ENCODE measurements around the gene IRF2BP1. TPM values are rescaled to one million over a fixed set of nuclear protein-coding genes. Genes with fewer than 3 reads are reported as not detected.
"Not testable (repeated sequence)": the region's sequence is repeated elsewhere in the genome, so short reads cannot be mapped to it uniquely, and the experiment has no call there.

Gene IRF2BP1
- total RNA-seq, 1 experiment from 2014 or later: 24.7 TPM

DNA sequence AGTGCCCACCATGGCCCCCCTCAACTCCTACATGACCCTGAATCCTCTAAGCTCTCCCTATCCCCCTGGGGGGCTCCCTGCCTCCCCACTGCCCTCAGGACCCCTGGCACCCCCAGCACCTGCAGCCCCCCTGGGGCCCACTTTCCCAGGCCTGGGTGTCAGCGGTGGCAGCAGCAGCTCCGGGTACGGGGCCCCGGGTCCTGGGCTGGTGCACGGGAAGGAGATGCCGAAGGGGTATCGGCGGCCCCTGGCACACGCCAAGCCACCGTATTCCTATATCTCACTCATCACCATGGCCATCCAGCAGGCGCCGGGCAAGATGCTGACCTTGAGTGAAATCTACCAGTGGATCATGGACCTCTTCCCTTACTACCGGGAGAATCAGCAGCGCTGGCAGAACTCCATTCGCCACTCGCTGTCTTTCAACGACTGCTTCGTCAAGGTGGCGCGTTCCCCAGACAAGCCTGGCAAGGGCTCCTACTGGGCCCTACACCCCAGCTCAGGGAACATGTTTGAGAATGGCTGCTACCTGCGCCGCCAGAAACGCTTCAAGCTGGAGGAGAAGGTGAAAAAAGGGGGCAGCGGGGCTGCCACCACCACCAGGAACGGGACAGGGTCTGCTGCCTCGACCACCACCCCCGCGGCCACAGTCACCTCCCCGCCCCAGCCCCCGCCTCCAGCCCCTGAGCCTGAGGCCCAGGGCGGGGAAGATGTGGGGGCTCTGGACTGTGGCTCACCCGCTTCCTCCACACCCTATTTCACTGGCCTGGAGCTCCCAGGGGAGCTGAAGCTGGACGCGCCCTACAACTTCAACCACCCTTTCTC, 13.6 kb downstream of the IRF2BP1 start:
- intact Hi-C loops (cut with micrococcal nuclease; ENCODE audit: unreplicated experiment): no loop called here
- H3K4me2 ChIP-seq: no peak overlapping the region
- H3K36me3 ChIP-seq (ENCODE audit: low read depth): no peaks in the 10 kb centered on the region
- no peak overlapping the region for H2AFZ ChIP-seq
- H3K4me1 ChIP-seq (replicated peaks; ENCODE audit: insufficient read depth): no peaks in the 10 kb centered on the region
- no TSS peak for BruUV-seq (replicated peaks)
- no peak overlapping the region for H3K4me3 ChIP-seq
- H3F3A ChIP-seq (ENCODE audit: insufficient read depth, low read depth): peaks cover 8% of the 10 kb centered on the region; the same call in 1 of the 2 replicates
- H3K27ac ChIP-seq: no peak overlapping the region
- no peak for DNase-seq
- peaks cover 72% of the 10 kb centered on the region for H3K27me3 ChIP-seq (ENCODE audit: insufficient read depth, low read depth)
- TF ChIP-seq EZH2 (IDR thresholded peaks at IDR 0.05; ENCODE audit: low read depth): no peak
- TF ChIP-seq, protein P1, sequence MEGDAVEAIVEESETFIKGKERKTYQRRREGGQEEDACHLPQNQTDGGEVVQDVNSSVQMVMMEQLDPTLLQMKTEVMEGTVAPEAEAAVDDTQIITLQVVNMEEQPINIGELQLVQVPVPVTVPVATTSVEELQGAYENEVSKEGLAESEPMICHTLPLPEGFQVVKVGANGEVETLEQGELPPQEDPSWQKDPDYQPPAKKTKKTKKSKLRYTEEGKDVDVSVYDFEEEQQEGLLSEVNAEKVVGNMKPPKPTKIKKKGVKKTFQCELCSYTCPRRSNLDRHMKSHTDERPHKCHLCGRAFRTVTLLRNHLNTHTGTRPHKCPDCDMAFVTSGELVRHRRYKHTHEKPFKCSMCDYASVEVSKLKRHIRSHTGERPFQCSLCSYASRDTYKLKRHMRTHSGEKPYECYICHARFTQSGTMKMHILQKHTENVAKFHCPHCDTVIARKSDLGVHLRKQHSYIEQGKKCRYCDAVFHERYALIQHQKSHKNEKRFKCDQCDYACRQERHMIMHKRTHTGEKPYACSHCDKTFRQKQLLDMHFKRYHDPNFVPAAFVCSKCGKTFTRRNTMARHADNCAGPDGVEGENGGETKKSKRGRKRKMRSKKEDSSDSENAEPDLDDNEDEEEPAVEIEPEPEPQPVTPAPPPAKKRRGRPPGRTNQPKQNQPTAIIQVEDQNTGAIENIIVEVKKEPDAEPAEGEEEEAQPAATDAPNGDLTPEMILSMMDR (conservative IDR thresholded peaks at IDR 0.05): no peak
- ChIA-PET CTCF (interaction anchor here (0.5 kb wide), 1 partner anchor 123 kb away, joined by 3 read pairs; the partner anchor contains the start of gene CCDC61), POLR2A (ENCODE audit: unreplicated experiment) (interaction anchor here (0.6 kb wide), 1 partner anchor 194 kb away, joined by 4 read pairs; no protein-coding TSS in a partner anchor)
- no peaks in the 10 kb centered on the region for H3K9me2 ChIP-seq (ENCODE audit: insufficient read depth)
- no peaks in the 10 kb centered on the region for H3K79me2 ChIP-seq (ENCODE audit: low read depth)
- no peaks in the 10 kb centered on the region for H3K9me3 ChIP-seq (ENCODE audit: insufficient read depth, low read depth)
- H4K20me1 ChIP-seq (ENCODE audit: insufficient read depth): no peaks in the 10 kb centered on the region

DNA sequence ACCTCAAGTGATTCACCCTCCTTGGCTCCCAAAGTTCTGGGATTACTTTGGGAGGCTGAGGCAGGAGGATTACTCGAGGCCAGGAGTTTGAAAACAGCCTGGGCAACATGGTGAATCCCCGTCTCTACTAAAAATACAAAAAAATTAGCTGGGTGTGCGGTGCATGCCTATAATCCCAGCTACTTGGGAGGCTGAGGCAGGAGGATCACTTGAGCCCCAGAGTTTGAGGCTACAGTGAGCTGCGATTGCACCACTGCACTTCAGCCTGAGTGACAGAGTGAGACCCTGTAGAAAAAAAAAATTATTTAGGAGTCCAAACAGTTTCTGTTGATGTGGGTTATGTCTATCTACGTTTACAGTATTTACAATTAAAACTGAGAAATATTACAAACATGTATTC, 15.1 kb downstream of the IRF2BP1 start:
- no peak overlapping the region for H2AFZ ChIP-seq
- no peak for TF ChIP-seq EZH2 (IDR thresholded peaks at IDR 0.05; ENCODE audit: low read depth)
- TF ChIP-seq, protein P1 (conservative IDR thresholded peaks at IDR 0.05): no peak
- H3K9me2 ChIP-seq (ENCODE audit: insufficient read depth): no peaks in the 10 kb centered on the region
- no peaks in the 10 kb centered on the region for H4K20me1 ChIP-seq (ENCODE audit: insufficient read depth)
- CTCF ChIA-PET: no interaction called here
- no peaks in the 10 kb centered on the region for H3K4me1 ChIP-seq (replicated peaks; ENCODE audit: insufficient read depth)
- no peaks in the 10 kb centered on the region for H3K9me3 ChIP-seq (ENCODE audit: insufficient read depth, low read depth)
- H3K4me3 ChIP-seq: no peak overlapping the region
- no peaks in the 10 kb centered on the region for H3K36me3 ChIP-seq (ENCODE audit: low read depth)
- intact Hi-C loops (cut with micrococcal nuclease; ENCODE audit: unreplicated experiment): no loop called here
- H3K27me3 ChIP-seq (ENCODE audit: insufficient read depth, low read depth): peaks cover 77% of the 10 kb centered on the region
- no peak for DNase-seq
- peaks cover 8% of the 10 kb centered on the region; the same call in 1 of the 2 replicates for H3F3A ChIP-seq (ENCODE audit: insufficient read depth, low read depth)
- no peaks in the 10 kb centered on the region for H3K79me2 ChIP-seq (ENCODE audit: low read depth)
- BruUV-seq (replicated peaks): no TSS peak
- H3K4me2 ChIP-seq: no peak overlapping the region
- POLR2A ChIA-PET (ENCODE audit: unreplicated experiment): no interaction called here
- H3K27ac ChIP-seq: no peak overlapping the region

DNA sequence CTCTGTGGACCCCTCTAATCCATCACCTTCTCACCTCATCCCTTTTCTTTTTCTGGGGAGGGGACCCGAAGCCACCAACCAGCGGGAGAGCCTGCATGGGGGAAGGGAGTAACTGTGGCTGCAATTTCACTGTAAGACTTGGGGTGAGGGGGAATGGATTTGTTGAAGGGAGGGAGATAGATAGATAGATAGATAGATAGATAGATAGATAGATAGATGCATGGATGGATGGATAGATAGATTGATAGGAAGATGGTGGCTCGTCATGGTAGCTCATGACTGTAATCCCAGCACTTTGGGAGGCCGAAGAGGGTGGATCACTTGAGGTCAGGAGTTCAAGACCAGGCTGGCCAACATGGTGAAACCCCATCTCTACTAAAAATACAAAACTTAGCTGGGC, 18.7 kb downstream of the IRF2BP1 start:
- POLR2A ChIA-PET (ENCODE audit: unreplicated experiment); H3K4me2 ChIP-seq; H3K4me3 ChIP-seq; H3K9me3 ChIP-seq (ENCODE audit: insufficient read depth, low read depth); H3K36me3 ChIP-seq (ENCODE audit: low read depth); H3K27ac ChIP-seq; H2AFZ ChIP-seq; H3K4me1 ChIP-seq (replicated peaks; ENCODE audit: insufficient read depth); H4K20me1 ChIP-seq (ENCODE audit: insufficient read depth); H3K79me2 ChIP-seq (ENCODE audit: low read depth); DNase-seq; H3K9me2 ChIP-seq (ENCODE audit: insufficient read depth); BruUV-seq (replicated peaks): not testable (repeated sequence)
- Histone ChIP-seq H3K27me3 (ENCODE audit: insufficient read depth, low read depth) (peaks cover 64% of the 10 kb centered on the region), H3F3A (ENCODE audit: insufficient read depth, low read depth) (peaks cover 11% of the 10 kb centered on the region; the same call in 1 of the 2 replicates)
- intact Hi-C loops (cut with micrococcal nuclease; ENCODE audit: unreplicated experiment): loop anchor here (10.0 kb wide), 2 partner anchors 208 to 398 kb away; no protein-coding TSS in a partner anchor
- CTCF ChIA-PET: interaction anchor here (0.7 kb wide), 1 partner anchor 37 kb away, joined by 8 read pairs; no protein-coding TSS in a partner anchor

Measured in PC-9 (cell line).